Glomerular visceral epithelial cell (primary cell): Measurements from ENCODE around the gene APP.

Source experiments
- DNase-seq: peaks from one replicate; pipeline ENCODE4 v3.0.0-alpha.2; 2016; ENCODE audit errors: extremely low spot score

Gene APP

GRCh38 chr21:26067836-26068594, 102.6 kb downstream of the APP start:
- no peak for DNase-seq

GRCh38 chr21:26064506-26064905, 106.1 kb downstream of the APP start:
- DNase-seq, result no peak

- no peak for DNase-seq
Observed at GRCh38 chr21:26061437-26061836, 109.1 kb downstream of the APP start.

DNA sequence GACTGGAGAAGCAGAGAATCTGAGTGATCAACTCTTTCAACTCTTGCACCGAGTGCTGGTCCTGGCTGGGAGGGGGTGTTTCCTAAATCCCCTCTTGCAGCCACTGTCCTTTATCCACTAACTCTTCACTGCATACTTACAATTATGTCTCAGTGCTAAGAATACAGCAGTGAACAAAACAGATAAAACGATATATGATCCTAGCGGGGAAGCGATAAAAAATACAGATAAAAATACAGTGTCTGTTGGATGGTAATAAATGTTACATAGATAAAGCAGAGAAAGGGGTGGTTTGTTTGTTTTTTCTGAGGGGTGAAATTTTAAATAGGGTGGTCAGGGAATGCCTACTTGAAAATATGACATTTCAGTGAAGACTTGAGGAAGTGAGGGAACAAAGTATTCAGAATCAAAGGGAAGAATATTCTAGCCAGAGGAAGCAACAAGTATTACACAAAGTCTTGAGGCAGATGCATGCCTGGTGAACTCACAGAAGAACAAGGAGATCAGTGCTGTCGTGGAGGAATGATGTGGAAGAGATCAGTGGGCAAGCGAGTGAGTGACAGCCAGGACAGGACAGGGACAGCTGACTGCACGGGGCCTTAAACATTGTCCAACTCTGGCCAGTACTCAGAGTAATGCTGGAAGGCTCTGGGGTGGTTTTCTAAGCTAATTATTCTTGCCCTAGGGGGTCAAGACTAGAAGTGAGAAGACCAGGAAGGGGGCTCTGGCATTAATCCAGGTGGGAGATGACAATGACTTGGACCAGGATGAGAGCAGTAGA, 110.0 kb downstream of the APP start:
- DNase-seq, result no peak

- DNase-seq, result no peak
Observed at GRCh38 chr21:26057477-26058170, 112.9 kb downstream of the APP start.

- DNase-seq, result no peak
Observed at GRCh38 chr21:26055841-26056264, 114.7 kb downstream of the APP start.

GRCh38 chr21:26055010-26055409, 115.6 kb downstream of the APP start:
- no peak for DNase-seq

- no peak for DNase-seq
Observed at GRCh38 chr21:26052057-26052456, 118.5 kb downstream of the APP start.

- no peak for DNase-seq
Observed at GRCh38 chr21:26050857-26051256, 119.7 kb downstream of the APP start.

DNA sequence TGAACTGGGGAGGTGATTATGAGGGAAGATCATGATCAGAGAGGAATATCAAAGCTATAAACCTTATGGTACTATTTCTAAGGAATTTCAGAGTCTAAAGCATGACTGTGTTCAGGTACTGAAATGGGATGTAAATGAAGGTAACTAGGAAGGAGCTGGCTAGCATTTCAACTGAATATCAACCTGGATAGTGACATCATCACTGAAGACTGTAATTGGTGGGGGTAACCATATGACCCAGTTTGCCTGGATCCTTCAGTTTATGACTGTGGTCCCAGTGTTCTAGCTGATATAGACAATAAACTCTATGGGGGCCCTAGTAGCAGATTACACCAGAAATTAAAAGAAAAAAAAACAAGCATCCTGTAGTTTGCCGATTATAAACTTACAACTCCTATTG, 120.8 kb downstream of the APP start:
- DNase-seq, result no peak

DNA sequence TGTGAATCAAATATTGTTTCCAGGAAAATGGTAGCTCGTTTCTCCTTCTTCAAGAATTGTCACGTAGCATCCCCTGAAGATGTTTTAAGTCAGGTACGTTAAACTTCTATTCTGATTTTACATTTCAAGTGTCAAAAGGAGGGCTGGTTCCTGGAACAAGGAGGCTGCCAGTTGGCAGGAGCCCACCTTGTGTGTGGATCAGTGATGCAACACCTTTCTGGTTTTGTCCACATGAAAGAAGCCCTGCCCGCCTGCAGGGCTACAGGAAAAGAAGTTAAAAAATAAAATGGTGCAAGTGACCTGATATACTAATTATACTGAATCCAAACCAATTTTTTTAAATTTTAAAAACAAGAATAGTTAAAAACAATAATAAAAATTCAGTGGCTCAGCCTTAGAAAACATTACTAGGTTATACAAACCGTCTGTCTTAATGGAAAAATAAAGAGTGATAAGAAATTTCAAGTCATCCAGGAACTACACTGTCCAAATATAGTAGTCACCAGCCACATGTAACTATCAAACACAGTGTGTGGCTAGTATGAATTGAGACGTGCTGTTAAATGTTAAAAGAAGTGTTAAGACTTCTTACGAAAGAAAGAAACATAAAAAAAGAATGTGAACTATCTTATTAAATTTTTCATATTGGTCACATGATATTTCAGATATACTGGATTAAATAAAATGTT, 123.1 kb downstream of the APP start:
- no peak for DNase-seq

GRCh38 chr21:26043891-26044290, 126.7 kb downstream of the APP start:
- no peak for DNase-seq

GRCh38 chr21:26042181-26042876, 128.2 kb downstream of the APP start:
- no peak for DNase-seq

GRCh38 chr21:26041431-26042180, 129.0 kb downstream of the APP start:
- DNase-seq, result peak; percentile 23

DNA sequence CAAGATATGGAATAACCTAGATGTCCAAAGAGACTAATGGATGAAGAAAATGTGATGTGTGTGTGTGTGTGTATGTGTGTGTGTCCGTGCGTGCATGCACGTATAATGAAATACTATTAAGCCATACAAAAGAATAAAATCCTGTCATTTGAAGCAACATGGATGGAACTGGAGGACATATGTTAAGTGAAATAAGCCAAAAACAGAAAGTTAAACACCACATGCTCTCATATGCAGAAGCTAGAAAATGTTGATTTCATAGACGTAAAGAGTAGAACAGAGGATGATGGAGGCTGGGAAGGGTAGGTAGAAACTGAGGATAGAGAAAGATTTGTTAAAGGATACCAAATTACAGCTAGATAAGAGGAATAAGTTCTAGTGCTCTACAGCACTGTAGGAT, 133.7 kb downstream of the APP start:
- no peak for DNase-seq

DNA sequence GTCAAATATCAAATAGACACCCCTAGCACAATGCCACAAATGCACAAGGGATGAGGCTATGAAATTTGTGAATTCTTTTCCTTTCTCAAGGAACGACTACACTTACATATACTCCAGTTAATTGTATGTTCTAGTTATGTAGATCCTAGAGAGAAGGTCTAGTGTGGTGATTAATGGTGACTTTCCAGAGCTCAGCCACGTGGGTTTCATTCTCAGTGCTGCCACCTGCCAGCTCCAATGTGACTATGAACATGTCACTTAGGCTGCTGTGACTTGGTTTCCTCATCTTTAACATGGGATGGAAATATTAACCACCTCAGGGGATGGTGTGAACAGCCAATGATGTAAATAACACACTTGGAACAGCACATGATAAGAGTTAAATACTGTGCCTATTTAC, 138.3 kb downstream of the APP start:
- DNase-seq, result no peak

DNA sequence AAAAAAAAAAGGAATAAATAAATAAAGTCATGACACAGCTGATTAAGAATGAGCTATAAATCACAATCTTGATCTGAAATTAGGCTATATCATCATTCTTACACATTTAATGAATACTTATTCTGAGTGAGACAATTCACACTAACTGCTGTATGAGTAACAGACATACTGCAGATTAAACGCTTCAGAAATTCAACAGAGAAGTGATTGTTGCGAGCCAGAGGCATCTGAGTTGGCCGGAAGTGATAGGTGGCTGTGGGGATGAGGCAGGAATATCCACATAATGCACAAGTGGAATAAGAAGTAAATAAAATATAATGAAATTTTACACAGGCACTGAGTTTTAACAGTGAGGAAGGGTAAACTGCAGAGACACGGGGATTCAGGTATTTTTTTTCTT, 142.4 kb downstream of the APP start:
- no peak for DNase-seq

DNA sequence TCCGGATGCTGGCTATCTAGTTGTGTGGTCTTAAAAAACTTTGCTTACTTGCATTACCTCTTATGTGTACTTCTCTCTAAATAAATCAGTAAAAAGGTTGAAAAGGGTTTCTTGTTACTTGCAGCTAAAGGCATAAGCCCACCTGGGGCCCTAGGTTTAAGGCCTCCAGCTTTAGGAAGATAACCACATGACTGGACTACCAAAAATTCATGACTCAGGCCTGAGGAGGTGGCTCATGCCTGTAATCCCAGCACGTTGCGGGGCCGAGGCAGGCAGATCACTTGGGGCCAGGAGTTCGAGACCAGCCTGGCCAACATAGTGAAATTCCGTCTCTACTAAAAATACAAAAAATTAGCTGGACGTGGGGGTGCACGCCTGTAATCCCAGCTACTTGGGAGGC, 142.9 kb downstream of the APP start:
- no peak for DNase-seq

- DNase-seq, result no peak
Observed at GRCh38 chr21:26025536-26026512, 144.7 kb downstream of the APP start.
